LNCAP (cell line): ENCODE measurements around the gene MACROH2A1.

Experiments used
- TF ChIP-seq, protein P1 (sequence below): fragments of 450-650 bp; IDR thresholded peaks from 2 replicates; pipeline ENCODE4 v1.5.1; 2017; ENCODE audit warnings: mild to moderate bottlenecking

The MACROH2A1 gene

DNA sequence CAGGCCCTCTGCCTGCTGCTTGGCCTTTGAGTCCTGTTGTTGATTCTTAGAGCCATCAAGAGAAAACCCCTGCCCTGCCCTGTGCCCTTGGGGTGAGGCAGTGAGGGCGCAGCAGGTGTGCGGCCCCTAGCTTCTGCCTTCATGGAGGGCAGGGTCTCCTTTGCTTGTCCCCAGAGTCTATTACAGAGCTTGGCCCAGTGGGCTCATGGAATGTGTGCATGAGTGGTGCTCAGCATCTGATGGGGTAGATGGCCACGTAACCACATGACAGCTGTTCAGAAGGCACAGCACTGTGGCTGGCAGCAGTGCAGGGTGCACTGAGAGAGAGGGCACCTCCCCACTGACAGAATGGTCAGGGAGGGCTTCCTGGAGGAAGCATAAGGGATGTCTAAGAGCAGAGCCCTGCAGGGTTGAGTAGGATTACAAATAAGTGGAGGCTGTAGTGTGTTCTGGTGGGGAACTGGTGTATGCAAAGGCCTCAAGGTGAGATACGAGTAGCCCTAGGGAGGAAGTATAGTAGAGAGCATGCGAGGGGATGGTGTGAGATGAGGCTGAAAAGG, 70.8 kb downstream of the MACROH2A1 start:
- TF ChIP-seq, protein P1, sequence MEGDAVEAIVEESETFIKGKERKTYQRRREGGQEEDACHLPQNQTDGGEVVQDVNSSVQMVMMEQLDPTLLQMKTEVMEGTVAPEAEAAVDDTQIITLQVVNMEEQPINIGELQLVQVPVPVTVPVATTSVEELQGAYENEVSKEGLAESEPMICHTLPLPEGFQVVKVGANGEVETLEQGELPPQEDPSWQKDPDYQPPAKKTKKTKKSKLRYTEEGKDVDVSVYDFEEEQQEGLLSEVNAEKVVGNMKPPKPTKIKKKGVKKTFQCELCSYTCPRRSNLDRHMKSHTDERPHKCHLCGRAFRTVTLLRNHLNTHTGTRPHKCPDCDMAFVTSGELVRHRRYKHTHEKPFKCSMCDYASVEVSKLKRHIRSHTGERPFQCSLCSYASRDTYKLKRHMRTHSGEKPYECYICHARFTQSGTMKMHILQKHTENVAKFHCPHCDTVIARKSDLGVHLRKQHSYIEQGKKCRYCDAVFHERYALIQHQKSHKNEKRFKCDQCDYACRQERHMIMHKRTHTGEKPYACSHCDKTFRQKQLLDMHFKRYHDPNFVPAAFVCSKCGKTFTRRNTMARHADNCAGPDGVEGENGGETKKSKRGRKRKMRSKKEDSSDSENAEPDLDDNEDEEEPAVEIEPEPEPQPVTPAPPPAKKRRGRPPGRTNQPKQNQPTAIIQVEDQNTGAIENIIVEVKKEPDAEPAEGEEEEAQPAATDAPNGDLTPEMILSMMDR: no peak

DNA sequence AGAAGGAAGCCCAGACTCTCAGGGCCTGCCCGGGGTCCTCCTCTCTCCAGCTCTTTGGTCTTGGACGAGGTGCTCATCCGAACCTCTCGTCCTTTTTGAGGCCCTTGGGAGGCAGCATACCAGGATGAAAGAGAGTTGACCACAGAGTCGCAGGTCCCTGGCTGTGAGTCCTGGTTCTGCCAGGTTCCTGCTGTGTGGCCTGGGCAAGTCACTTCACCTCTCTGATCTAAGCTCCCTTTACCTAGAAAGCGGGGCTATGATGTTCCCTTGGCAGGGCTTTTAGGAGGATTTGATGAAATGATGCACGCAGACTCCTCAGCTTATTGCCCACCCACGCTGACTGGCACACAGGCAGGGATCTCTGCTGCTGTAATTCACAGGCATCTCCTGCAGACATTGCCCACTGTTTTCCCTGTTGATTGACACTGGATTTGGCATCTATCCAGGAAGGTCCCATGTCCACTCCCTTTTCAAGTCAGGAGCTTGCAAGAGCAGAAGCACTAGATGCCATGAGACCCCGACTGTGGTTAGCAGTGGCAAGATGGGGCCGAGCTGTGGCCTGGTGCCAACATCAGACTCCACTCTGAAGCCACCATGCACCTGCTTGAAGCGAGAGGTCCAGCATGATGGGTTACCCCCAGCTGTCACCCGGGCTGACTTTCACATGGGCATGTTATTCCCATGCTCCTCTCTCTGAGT, 71.5 kb downstream of the MACROH2A1 start:
- TF ChIP-seq, protein P1: no peak

DNA sequence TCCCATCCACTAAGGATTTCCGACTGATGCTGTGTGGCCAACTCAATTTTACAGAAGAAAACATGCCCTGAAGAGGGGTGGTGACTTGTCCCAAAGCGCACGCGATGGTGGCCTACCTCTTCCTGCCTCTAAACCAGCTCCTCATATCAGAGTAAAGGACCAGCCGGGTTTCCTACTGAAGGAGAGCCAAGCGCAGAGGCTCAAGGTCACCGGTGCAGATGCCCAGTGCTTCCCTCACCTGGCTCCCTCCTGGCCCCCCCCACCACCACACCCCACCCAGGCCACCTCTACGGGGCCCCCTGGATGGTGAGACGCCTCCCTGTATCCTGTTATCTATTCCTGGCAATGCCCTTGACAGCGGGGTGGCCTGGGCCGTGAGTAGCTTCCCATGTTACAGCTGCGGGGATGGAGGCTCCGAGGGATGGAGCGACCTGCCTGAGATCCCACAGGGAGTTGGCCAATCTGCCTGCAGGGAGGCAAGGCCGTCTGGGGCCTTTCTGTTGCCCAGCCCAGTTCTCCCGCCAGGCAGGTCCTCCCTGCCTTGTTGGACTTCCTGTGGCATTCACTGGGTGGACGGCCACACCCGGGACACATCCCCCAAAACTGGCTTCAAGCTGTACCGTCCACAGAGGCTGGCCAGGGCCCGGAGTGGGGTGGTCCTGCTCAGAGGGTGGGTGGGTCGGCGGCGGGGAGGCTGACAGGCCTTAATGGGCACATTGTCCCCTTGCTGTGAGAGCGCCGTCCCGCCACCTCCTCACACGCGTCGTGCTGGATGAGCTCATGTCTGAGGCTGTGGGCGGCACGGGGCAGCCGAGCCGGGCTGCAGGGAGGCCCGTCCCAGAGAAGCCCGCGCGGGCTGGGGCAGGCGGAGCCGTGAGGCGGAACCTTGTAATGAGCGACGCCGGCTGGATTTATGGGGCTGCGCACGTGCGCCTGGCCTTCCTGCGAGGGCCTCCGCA, 72.5 kb downstream of the MACROH2A1 start:
- TF ChIP-seq, protein P1: no peak

DNA sequence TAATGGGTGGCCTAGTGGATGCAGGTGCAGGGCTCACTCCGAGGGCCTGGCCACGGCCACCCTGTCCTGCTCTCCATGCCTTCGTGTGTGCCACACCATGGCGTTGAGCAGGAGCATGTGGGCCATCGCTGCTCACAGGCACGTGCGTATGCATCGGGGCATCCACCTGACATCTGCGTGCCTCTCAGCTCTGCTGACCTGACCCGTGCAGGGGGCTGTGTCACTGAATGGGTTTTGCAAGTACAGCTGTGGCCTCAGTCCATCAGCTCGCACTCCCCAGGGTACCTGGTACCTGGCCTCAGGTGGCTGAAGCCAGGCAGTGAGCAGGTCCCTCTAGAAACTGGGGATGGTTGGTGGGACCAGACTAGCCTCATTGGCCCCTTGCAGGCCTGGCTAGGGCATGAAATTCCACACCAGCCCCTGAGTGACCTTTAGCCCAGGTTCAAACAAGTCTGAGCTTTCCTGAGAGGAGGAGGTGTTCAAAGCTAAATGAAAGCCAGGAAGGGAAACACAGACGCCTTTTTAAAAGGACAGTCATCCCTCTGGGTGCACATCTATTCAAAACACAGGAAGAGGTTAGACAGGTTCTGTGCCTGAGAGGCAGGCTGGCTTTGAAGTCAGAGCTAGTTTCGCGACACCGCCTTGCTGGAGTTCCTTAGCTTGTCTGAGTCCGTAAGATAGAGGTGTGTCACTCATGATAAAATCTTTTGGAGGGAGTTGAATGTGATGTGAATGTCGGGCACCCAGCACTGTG, 74.0 kb downstream of the MACROH2A1 start:
- TF ChIP-seq, protein P1: no peak

DNA sequence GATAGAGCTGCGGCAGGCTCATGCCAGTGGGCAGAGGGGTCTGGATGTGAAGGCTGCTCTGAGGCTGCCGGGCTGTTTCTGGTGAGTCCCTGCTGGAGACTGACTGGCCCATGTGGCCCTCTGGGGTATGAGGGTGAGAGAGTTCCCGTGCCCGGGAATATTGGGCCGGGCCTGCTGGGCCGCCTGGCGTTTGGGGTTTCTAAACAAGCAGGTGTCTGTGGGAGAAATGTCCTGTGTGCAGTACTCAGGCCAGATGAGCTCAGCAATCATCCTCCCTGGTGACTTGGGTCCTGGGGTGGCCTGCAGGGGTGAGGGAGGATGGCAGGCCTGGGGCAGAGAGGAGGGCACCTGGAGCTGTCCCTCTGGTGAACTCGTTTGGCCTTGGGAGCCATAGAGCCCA, 74.9 kb downstream of the MACROH2A1 start:
- TF ChIP-seq, protein P1: no peak

DNA sequence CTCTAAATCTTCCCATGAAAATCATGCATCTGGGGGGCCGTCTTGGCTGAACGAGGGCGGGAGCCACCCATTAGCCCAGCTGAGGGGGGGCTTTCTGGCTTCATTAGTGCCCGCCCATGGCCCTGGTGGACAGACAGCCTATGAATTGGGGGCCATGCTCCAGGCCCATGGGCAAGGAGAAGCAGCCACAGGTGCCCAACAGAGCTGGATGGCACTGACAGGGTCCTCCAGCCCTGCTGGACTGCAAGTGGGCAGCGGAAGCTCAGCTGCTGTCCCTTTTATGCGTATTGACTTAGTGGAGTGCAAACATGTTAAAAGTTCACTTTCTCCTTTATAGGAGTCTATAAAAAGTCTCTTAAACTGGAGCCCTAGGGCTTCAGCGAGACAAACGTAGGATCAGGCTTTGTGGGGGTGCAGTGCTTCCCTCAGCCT, 75.3 kb downstream of the MACROH2A1 start:
- TF ChIP-seq, protein P1: no peak

DNA sequence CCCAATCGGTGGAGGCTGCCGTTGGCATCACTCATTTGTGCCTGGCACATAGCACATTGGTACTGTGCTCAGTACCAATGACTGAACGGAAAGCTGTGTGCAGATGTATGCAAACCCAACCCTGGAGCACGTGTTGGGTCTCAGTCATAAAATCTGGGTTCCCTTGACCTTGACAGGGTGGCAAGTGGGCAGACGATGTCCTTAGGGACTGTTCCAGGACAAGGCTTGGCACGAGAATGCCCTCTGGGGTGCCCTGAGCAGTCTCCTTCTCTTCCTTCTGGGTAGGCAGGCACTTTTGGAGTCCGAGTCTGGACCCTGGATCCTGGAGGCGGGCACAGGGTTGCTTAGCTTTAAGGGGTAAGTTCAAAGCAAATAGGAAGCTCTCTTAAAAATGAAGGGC, 75.8 kb downstream of the MACROH2A1 start:
- TF ChIP-seq, protein P1: no peak
